ENCODE data around the gene AAMP. TPM values are rescaled to one million over a fixed set of nuclear protein-coding genes. Genes with fewer than 3 reads are reported as not detected.

AAMP gene
- total RNA-seq, 4 donors from 2014 or later, result 91.8 to 151 (median 115) TPM

GRCh38 chr2:218292048-218293014, 22.4 kb upstream of the AAMP start, which contains the start of gene TMBIM1:
TMBIM1 (minus strand) TSS chr2:218292503; CDS start chr2:218282141, 10,362 bp downstream.
- Histone ChIP-seq H3K9me3 (no peaks in the 10 kb centered on the region), H3K4me1 (peaks cover 9 to 57% (median 28%) of the 10 kb centered on the region in 4 donors), H3K36me3 (no peaks in the 10 kb centered on the region), H3K27ac (peak within 1 kb of the TSS; percentile 91 to 100 (median 97)), H3K27me3 (no peaks in the 10 kb centered on the region), H3K4me3 (peak within 1 kb of the TSS; percentile 67 to 95 (median 86))
- TF ChIP-seq POLR2A (IDR thresholded peaks at IDR 0.05) (peak; percentile 94 to 96), CTCF (IDR thresholded peaks at IDR 0.05) (peak; percentile 67 to 98 (median 98))
- peak; percentile 76 to 90 (median 89) for DNase-seq

- Histone ChIP-seq H3K4me1 (peaks cover 10 to 62% (median 32%) of the 10 kb centered on the region in 4 donors), H3K9me3 (no peaks in the 10 kb centered on the region), H3K27ac (peak overlapping the region; percentile 91 to 100 (median 97)), H3K4me3 (peak overlapping the region; percentile 67 to 95 (median 86)), H3K36me3 (no peaks in the 10 kb centered on the region), H3K27me3 (no peaks in the 10 kb centered on the region)
- TF ChIP-seq CTCF (IDR thresholded peaks at IDR 0.05) (no peak), POLR2A (IDR thresholded peaks at IDR 0.05) (peak in 1 of 2 donors; percentile 29)
- peak; percentile 45 to 68 (median 63) for DNase-seq
Measured at GRCh38 chr2:218291318-218292047, 21.5 kb upstream of the AAMP start.

- Histone ChIP-seq H3K4me3 (peak overlapping the region; percentile 67 to 95 (median 86)), H3K4me1 (peaks cover 17 to 71% (median 37%) of the 10 kb centered on the region in 4 donors), H3K27ac (peak overlapping the region; percentile 91 to 100 (median 97)), H3K9me3 (no peaks in the 10 kb centered on the region), H3K27me3 (no peaks in the 10 kb centered on the region), H3K36me3 (no peaks in the 10 kb centered on the region)
- DNase-seq, result peak in 2 of 3 donors; percentile 88 to 90
- TF ChIP-seq CTCF (IDR thresholded peaks at IDR 0.05) (no peak), POLR2A (IDR thresholded peaks at IDR 0.05) (no peak)
Measured at GRCh38 chr2:218290316-218291261, 20.7 kb upstream of the AAMP start.

- peak overlapping the region; percentile 91 to 100 (median 97) for H3K27ac ChIP-seq
- no peaks in the 10 kb centered on the region for H3K27me3 ChIP-seq
- H3K36me3 ChIP-seq, result no peaks in the 10 kb centered on the region
- H3K9me3 ChIP-seq, result no peaks in the 10 kb centered on the region
- TF ChIP-seq POLR2A (IDR thresholded peaks at IDR 0.05), result peak in 1 of 2 donors; percentile 71
- peak in 1 of 6 experiments; percentile 7 for TF ChIP-seq CTCF (IDR thresholded peaks at IDR 0.05)
- H3K4me3 ChIP-seq, result peak overlapping the region in 3 of 4 donors; percentile 67 to 95 (median 88)
- H3K4me1 ChIP-seq, result peaks cover 16 to 72% (median 45%) of the 10 kb centered on the region in 4 donors
- peak in 1 of 3 donors; percentile 66 for DNase-seq
Measured at GRCh38 chr2:218289639-218290315, 19.8 kb upstream of the AAMP start.

Data from Peyer's patch (tissue), 4 donors.